Measurements from ENCODE around the gene ACIN1. TPM values are rescaled to one million over a fixed set of nuclear protein-coding genes. Genes with fewer than 3 reads are reported as not detected.

ACIN1 gene
- total and polyA plus RNA-seq, 2 of the 8 experiments (the other 6 are each of a cell fraction or from before 2014, with no cell fraction given): 132 to 233 TPM

GRCh38 chr14:23045419-23046357, 49.2 kb downstream of the ACIN1 start (continued):
- TF ChIP-seq SIN3A (conservative IDR thresholded peaks at IDR 0.05 in 1 of 2, IDR thresholded peaks at IDR 0.05 in 1 of 2; ENCODE audit: low read depth in 1 of 2, low read length in 2 of 2) (no peak), CBX8 (IDR thresholded peaks at IDR 0.05; ENCODE audit: borderline replicate concordance, low read depth, low read length) (no peak), RFX5 (IDR thresholded peaks at IDR 0.05; ENCODE audit: borderline replicate concordance, low read depth, low read length) (no peak), TAF1 (IDR thresholded peaks at IDR 0.05; ENCODE audit: low read depth, low read length) (no peak)
